ENCODE measurements around the gene ZBTB45. TPM values are rescaled to one million over a fixed set of nuclear protein-coding genes. Genes with fewer than 3 reads are reported as not detected.
A peak's percentile ranks its signal among the peaks of the same experiment; 100 is the strongest.
"Not testable (repeated sequence)": the region's sequence is repeated elsewhere in the genome, so short reads cannot be mapped to it uniquely, and the experiment has no call there.

Gene ZBTB45
- total RNA-seq, 4 donors from 2014 or later = 7.4 to 21.6 (median 14.3) TPM

DNA sequence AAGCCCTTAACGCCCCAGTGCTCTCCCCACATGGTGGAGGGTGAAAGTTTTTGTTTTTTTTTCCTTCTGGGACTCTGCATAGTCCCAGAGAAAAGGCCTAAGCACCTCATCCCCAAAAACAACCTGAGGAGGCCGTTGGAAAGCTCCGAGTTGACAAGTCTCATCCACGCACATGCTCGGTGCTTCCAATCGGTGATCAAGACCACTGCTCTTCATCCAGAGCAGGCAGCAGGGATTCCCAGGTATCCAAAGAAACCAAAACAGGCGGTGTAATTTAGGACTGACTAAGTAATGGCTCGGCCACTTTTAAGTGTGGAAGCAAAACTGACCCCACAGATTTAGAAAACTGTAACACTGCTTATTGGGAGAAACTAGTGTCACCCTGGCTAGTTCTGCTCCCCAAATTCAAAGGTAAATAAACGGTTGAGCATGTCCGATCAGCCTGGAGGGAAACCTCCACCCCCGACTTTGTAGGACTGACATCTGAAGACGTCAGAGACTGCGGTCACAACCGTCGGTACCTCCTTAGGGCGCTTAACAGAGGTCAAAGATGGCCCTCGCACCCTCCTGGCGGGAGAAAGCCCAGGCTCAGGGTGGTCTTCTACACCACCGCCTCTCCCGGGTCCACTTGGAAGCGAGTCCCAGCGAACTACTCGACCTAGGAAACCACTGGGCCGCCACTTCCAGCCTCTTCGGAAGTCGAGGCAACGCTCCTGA lies 44.5 kb downstream of the ZBTB45 start:
- H3K9me3 ChIP-seq = no peaks in the 10 kb centered on the region
- peaks cover 0 to 18% (median 6%) of the 10 kb centered on the region in 4 donors for H3K4me1 ChIP-seq
- no peak for TF ChIP-seq POLR2A (IDR thresholded peaks at IDR 0.05)
- peaks cover 0 to 30% (median 0%) of the 10 kb centered on the region in 3 donors for H3K36me3 ChIP-seq
- H3K27me3 ChIP-seq = no peaks in the 10 kb centered on the region
- H3K27ac ChIP-seq = peak overlapping the region; percentile 79 to 89 (median 86)
- DNase-seq = no peak
- H3K4me3 ChIP-seq = peak overlapping the region; percentile 66 to 71 (median 68)

DNA sequence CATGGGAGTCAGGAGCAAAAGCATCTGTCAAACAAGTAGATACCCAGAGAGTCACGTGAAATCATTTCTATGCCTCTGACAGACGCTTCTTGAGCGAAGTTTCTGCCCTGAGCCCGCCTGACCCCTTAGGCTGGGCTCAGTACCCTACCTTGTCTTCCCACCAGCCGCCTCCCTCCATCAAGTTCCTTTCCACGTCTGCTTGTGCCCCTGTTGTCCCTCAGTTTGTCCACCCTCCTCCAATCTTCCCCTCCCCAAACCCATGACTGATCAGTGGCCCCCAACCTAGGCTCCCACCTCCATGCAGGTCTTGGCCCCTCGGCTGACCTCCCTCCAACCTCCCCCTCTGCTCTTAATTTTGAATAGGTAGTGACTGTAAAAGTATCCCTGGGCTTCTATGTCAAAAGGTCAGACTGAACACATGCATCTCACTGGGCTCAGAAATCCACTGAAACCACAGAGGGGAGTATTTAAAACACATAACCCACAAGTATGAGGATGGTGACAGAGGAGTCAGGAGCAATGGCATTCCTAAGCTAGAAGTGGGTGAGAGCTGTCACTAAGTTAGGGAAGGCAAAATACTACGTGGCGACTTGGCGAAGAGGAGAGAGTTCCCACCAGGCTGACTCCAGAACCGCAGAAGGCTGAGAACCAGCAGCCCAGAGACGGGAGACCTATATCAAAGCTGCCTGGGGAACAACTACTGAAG lies 45.2 kb downstream of the ZBTB45 start:
- Histone ChIP-seq H3K27me3 (no peaks in the 10 kb centered on the region), H3K9me3 (no peaks in the 10 kb centered on the region), H3K27ac (peak overlapping the region in 1 of 4 donors; percentile 79), H3K36me3 (peaks cover 0 to 32% (median 0%) of the 10 kb centered on the region in 3 donors), H3K4me1 (peaks cover 0 to 18% (median 6%) of the 10 kb centered on the region in 4 donors), H3K4me3 (no peak overlapping the region)
- DNase-seq = no peak
- TF ChIP-seq, protein P1, sequence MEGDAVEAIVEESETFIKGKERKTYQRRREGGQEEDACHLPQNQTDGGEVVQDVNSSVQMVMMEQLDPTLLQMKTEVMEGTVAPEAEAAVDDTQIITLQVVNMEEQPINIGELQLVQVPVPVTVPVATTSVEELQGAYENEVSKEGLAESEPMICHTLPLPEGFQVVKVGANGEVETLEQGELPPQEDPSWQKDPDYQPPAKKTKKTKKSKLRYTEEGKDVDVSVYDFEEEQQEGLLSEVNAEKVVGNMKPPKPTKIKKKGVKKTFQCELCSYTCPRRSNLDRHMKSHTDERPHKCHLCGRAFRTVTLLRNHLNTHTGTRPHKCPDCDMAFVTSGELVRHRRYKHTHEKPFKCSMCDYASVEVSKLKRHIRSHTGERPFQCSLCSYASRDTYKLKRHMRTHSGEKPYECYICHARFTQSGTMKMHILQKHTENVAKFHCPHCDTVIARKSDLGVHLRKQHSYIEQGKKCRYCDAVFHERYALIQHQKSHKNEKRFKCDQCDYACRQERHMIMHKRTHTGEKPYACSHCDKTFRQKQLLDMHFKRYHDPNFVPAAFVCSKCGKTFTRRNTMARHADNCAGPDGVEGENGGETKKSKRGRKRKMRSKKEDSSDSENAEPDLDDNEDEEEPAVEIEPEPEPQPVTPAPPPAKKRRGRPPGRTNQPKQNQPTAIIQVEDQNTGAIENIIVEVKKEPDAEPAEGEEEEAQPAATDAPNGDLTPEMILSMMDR (IDR thresholded peaks at IDR 0.05) = no peak
- TF ChIP-seq POLR2A (IDR thresholded peaks at IDR 0.05) = no peak

DNA sequence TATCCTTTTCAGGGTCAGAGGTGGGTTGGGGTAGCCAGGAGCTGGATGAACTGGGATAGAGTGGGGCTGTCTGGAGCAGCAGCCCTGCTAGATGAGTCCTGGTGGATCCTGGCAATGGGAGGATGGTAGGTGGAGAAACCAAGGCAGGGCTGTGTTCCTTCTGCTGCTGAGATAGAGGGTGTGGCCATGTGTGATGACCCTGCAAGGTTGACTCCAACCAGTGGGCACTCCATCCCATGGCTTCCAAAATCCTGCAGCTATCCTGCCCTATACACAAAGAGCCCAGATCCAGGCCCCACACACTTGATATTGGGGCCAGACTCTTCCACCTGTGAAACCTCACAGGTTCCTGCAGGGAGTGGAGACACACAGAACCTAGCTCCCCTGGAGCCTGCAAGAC lies 45.8 kb downstream of the ZBTB45 start:
- no peak for TF ChIP-seq POLR2A (IDR thresholded peaks at IDR 0.05)
- Histone ChIP-seq H3K9me3 (no peaks in the 10 kb centered on the region), H3K27ac (no peak overlapping the region), H3K27me3 (no peaks in the 10 kb centered on the region), H3K4me3 (no peak overlapping the region), H3K36me3 (peaks cover 0 to 38% (median 0%) of the 10 kb centered on the region in 3 donors), H3K4me1 (peaks cover 0 to 18% (median 6%) of the 10 kb centered on the region in 4 donors)
- no peak for DNase-seq

DNA sequence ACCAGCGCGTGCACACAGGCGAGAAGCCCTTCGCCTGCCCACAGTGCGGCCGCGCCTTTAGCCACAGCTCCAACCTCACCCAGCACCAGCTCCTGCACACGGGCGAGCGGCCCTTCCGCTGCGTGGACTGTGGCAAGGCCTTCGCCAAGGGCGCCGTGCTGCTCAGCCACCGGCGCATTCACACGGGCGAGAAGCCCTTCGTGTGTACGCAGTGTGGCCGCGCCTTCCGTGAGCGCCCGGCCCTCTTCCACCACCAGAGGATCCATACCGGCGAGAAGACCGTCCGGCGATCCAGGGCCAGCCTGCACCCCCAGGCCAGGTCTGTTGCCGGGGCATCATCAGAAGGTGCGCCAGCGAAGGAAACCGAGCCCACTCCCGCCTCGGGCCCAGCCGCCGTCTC lies 47.9 kb downstream of the ZBTB45 start:
- Histone ChIP-seq H3K27me3 (no peaks in the 10 kb centered on the region), H3K9me3 (no peaks in the 10 kb centered on the region), H3K36me3 (peaks cover 0 to 38% (median 0%) of the 10 kb centered on the region in 3 donors), H3K27ac (no peak overlapping the region), H3K4me3 (no peak overlapping the region), H3K4me1 (peaks cover 0 to 17% (median 8%) of the 10 kb centered on the region in 4 donors)
- DNase-seq = no peak
- TF ChIP-seq, protein P1 (IDR thresholded peaks at IDR 0.05) = no peak
- TF ChIP-seq POLR2A (IDR thresholded peaks at IDR 0.05) = no peak

DNA sequence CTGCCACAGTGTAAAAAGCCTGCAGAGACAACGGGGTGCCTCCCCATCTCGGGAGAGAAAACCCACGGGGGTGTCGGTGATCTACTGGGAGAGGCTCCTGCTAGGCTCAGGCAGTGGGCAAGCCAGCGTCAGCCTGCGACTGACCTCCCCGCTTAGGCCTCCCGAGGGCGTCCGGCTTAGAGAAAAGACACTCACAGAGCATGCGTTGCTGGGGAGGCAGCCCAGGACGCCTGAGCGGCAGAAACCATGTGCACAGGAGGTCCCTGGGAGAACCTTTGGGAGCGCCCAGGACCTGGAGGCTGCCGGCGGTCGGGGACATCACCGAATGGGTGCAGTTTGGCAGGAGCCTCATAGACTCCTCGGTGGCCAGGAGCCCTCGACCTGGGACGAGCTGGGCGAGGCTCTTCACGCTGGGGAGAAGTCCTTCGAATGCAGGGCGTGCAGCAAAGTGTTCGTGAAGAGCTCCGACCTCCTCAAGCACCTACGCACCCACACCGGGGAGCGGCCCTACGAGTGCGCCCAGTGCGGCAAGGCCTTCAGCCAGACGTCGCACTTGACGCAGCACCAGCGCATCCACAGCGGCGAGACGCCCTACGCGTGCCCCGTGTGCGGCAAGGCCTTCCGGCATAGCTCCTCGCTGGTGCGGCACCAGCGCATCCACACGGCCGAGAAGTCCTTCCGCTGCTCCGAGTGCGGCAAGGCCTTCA lies 48.6 kb downstream of the ZBTB45 start:
- not testable (repeated sequence) for H3K9me3 ChIP-seq, H3K4me3 ChIP-seq, DNase-seq, H3K27ac ChIP-seq, H3K27me3 ChIP-seq
- peaks cover 0 to 38% (median 0%) of the 10 kb centered on the region in 3 donors for H3K36me3 ChIP-seq
- H3K4me1 ChIP-seq = peaks cover 0 to 13% (median 10%) of the 10 kb centered on the region in 4 donors

DNA sequence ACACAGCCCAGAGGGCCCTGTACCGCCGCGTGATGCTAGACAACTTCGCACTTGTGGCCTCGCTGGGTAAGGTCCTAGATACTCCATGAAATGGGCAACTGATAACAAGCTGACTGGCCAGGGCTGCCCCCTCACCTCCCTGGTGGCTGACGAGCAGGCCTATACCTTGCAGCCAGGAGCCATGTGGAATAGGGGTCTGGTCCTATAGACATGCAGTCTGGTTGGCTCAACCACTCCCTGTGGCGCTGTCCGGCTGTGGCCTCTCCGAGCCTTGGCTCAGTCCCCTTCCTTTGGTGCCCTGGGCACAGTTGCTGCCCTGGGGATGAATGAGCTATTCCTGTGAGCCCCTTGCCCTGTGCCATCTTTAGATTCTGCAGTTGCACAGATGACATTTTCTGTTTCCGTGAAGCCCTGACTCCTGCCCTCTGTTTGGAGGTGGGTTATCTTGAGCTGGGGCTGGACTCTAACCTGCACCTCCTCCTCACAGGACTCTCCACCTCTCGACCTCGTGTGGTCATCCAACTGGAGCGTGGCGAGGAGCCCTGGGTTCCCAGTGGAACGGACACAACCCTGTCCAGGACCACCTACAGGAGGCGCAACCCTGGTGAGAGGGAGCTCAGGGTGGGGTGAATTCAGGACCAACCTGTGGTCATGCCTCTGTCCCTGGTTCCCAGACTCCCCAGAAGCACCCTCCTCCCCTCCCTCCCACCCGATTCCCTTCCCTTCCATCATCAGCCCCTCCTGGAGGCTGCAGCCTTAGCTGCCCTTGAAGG lies 50.2 kb downstream of the ZBTB45 start:
- TF ChIP-seq POLR2A (IDR thresholded peaks at IDR 0.05) = no peak
- TF ChIP-seq, protein P1 (IDR thresholded peaks at IDR 0.05) = no peak
- H3K9me3 ChIP-seq = no peaks in the 10 kb centered on the region
- DNase-seq = no peak
- peaks cover 0 to 38% (median 0%) of the 10 kb centered on the region in 3 donors for H3K36me3 ChIP-seq
- H3K4me3 ChIP-seq = no peak overlapping the region
- no peak overlapping the region for H3K27ac ChIP-seq
- no peaks in the 10 kb centered on the region for H3K27me3 ChIP-seq
- H3K4me1 ChIP-seq = peaks cover 0 to 9% (median 6%) of the 10 kb centered on the region in 4 donors
